ENCODE measurements around the gene SCG2. TPM values are rescaled to one million over a fixed set of nuclear protein-coding genes. Genes with fewer than 3 reads are reported as not detected.
A peak's percentile ranks its signal among the peaks of the same experiment; 100 is the strongest.

Gene SCG2
- total and polyA plus RNA-seq, 2 of the 4 experiments (the other 2 are of a cell fraction): 0.36 to 0.46 TPM

DNA sequence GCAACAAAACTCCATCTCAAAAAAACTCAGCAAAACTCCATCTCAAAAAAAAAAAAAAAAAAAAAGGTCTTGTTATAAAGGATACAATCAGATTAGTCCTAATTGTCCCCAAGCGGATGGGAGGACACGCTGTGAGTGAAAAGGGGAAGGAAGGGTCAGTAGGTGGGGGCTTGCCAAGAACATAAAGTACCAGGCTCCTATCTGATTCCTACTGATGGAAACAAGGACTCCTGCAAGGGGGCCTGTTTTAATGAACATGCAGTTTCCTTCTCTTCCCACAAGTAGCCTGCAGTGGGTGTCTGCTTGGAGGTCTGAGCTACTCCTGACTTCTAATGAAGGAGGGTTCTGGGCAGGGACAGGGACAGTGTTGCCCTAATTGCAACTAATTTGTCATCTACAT, 7.9 kb downstream of the SCG2 start:
- Histone ChIP-seq H3K27me3 (ENCODE audit: control insufficient read depth, insufficient read depth, low read length) (no peaks in the 10 kb centered on the region), H3K9ac (ENCODE audit: low read depth, low read length) (no peak overlapping the region), H4K20me1 (ENCODE audit: insufficient read depth, low read length) (no peaks in the 10 kb centered on the region), H2AK5ac (ENCODE audit: low read depth, low read length) (no peak overlapping the region), H3K27ac (ENCODE audit: insufficient read depth, low read length) (no peak overlapping the region), H4K8ac (ENCODE audit: low read depth in 2 of 2, low read length in 2 of 2) (no peak overlapping the region), H3K9me3 (ENCODE audit: control insufficient read depth, insufficient read depth, low read length) (no peaks in the 10 kb centered on the region), H2BK5ac (ENCODE audit: low read depth, low read length, poor library complexity, severe bottlenecking) (no peak overlapping the region), H3K14ac (replicated peaks; ENCODE audit: low read depth, low read length) (no peak overlapping the region), H2BK15ac (ENCODE audit: low read depth, low read length) (no peak overlapping the region), H2BK120ac (ENCODE audit: low read depth, low read length) (no peak overlapping the region), H2BK20ac (ENCODE audit: low read depth, low read length) (no peak overlapping the region), H3K23ac (ENCODE audit: low read depth, low read length) (no peak overlapping the region), H4K91ac (ENCODE audit: insufficient read depth, low read depth, low read length) (no peak overlapping the region), H3K56ac (ENCODE audit: extremely low read depth, insufficient read depth, low read length) (no peak overlapping the region), H2AFZ (replicated peaks; ENCODE audit: low read length, poor library complexity) (peak overlapping the region; percentile 3), H4K5ac (ENCODE audit: low read depth, low read length) (no peak overlapping the region), H3K4ac (ENCODE audit: low read depth, low read length) (no peak overlapping the region), H3K4me1 (ENCODE audit: control insufficient read depth, insufficient read depth, low read length) (peaks cover 12% of the 10 kb centered on the region), H3K36me3 (ENCODE audit: control insufficient read depth, insufficient read depth, low read length) (no peaks in the 10 kb centered on the region), H3K4me3 (ENCODE audit: insufficient read depth, low read depth, low read length) (no peak overlapping the region), H3K4me2 (ENCODE audit: low read depth, low read length) (no peak overlapping the region), H2AK9ac (replicated peaks; ENCODE audit: low read depth, low read length, poor library complexity) (no peak overlapping the region), H3K79me1 (ENCODE audit: low read depth in 1 of 2, low read length in 2 of 2) (no peaks in the 10 kb centered on the region), H3K18ac (ENCODE audit: low read depth, low read length) (no peak overlapping the region), H3K9me1 (ENCODE audit: insufficient read depth, low read length) (no peaks in the 10 kb centered on the region)
- DNase-seq: no peak
- POLR2A ChIA-PET (ENCODE audit: unreplicated experiment): interaction anchor here (0.6 kb wide), 1 partner anchor 92 kb away, joined by 3 read pairs; no protein-coding TSS in a partner anchor
- intact Hi-C loops (cut with micrococcal nuclease): no loop called here
- dilution Hi-C loops (cut with HindIII; ENCODE audit: low sequenced_read_pairs, unreplicated experiment): no loop called here
- in situ Hi-C loops (cut with MboI; ENCODE audit: low sequenced_read_pairs): loop anchor here (25.0 kb wide), 1 partner anchor 968 kb away; no protein-coding TSS in a partner anchor
- no CpG with 5 or more reads among the region's 2 CpGs for WGBS, 2 experiments (ENCODE audit: extremely low coverage in 2 of 2, insufficient read length in 1 of 2)
- CTCF ChIA-PET: no interaction called here
- no peak for TF ChIP-seq RAD21 (IDR thresholded peaks at IDR 0.05; ENCODE audit: low read length)
- TF ChIP-seq MAZ (IDR thresholded peaks at IDR 0.05; ENCODE audit: borderline replicate concordance, low read depth, low read length): no peak
- TF ChIP-seq RCOR1 (IDR thresholded peaks at IDR 0.05; ENCODE audit: insufficient replicate concordance, low read length): no peak
- TF ChIP-seq, protein P1, sequence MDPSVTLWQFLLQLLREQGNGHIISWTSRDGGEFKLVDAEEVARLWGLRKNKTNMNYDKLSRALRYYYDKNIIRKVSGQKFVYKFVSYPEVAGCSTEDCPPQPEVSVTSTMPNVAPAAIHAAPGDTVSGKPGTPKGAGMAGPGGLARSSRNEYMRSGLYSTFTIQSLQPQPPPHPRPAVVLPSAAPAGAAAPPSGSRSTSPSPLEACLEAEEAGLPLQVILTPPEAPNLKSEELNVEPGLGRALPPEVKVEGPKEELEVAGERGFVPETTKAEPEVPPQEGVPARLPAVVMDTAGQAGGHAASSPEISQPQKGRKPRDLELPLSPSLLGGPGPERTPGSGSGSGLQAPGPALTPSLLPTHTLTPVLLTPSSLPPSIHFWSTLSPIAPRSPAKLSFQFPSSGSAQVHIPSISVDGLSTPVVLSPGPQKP (IDR thresholded peaks at IDR 0.05; ENCODE audit: borderline replicate concordance, low read depth, low read length): no peak
- no peak for TF ChIP-seq SMC3 (IDR thresholded peaks at IDR 0.05; ENCODE audit: low read depth, low read length)
- no peak for TF ChIP-seq CEBPB (IDR thresholded peaks at IDR 0.05; ENCODE audit: low read depth, low read length)
- TF ChIP-seq, protein P2, sequence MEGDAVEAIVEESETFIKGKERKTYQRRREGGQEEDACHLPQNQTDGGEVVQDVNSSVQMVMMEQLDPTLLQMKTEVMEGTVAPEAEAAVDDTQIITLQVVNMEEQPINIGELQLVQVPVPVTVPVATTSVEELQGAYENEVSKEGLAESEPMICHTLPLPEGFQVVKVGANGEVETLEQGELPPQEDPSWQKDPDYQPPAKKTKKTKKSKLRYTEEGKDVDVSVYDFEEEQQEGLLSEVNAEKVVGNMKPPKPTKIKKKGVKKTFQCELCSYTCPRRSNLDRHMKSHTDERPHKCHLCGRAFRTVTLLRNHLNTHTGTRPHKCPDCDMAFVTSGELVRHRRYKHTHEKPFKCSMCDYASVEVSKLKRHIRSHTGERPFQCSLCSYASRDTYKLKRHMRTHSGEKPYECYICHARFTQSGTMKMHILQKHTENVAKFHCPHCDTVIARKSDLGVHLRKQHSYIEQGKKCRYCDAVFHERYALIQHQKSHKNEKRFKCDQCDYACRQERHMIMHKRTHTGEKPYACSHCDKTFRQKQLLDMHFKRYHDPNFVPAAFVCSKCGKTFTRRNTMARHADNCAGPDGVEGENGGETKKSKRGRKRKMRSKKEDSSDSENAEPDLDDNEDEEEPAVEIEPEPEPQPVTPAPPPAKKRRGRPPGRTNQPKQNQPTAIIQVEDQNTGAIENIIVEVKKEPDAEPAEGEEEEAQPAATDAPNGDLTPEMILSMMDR (conservative IDR thresholded peaks at IDR 0.05; ENCODE audit: low read depth, low read length): no peak
- TF ChIP-seq, protein P3, sequence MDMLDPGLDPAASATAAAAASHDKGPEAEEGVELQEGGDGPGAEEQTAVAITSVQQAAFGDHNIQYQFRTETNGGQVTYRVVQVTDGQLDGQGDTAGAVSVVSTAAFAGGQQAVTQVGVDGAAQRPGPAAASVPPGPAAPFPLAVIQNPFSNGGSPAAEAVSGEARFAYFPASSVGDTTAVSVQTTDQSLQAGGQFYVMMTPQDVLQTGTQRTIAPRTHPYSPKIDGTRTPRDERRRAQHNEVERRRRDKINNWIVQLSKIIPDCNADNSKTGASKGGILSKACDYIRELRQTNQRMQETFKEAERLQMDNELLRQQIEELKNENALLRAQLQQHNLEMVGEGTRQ (IDR thresholded peaks at IDR 0.05; ENCODE audit: low read depth, low read length): no peak
- TF ChIP-seq CHD1 (IDR thresholded peaks at IDR 0.05; ENCODE audit: low read depth, low read length): no peak
- TF ChIP-seq POLR2A (IDR thresholded peaks at IDR 0.05; ENCODE audit: low read depth, low read length): no peak
- no peak for TF ChIP-seq BHLHE40 (IDR thresholded peaks at IDR 0.05; ENCODE audit: low read depth, low read length)
- TF ChIP-seq MAFK (IDR thresholded peaks at IDR 0.05; ENCODE audit: low read depth, low read length): no peak
- no peak for TF ChIP-seq NFE2L2 (IDR thresholded peaks at IDR 0.05; ENCODE audit: low read depth, low read length)
- TF ChIP-seq RFX5 (IDR thresholded peaks at IDR 0.05; ENCODE audit: low read depth, low read length): no peak
- TF ChIP-seq FOS (IDR thresholded peaks at IDR 0.05; ENCODE audit: low read depth, low read length): no peak
- BruUV-seq (replicated peaks): no TSS peak
- no peak for ATAC-seq (ENCODE audit: low read depth)

Data from IMR-90 (cell line).